Esophagus squamous epithelium (tissue), 4 donors: ENCODE measurements around the gene APP.

Experiments
- POLR2A ChIP-seq, 4 donors: fragments of 450-650 bp; IDR thresholded peaks; one replicate each; pipeline ENCODE4 v1.6.1; 2017; ENCODE audit warnings: antibody characterized with exemption in 4 of 4, mild to moderate bottlenecking in 4 of 4, moderate library complexity in 3 of 4
- TF ChIP-seq, protein P1 (sequence below), 6 experiments: fragments of 450-650 bp in 4 of 6; fragments of 200-600 bp in 2 of 6; sonication (generic) in 2 of 6; IDR thresholded peaks; one replicate each; pipeline ENCODE4 v1.5.1; 2016 to 2019; ENCODE audit warnings: antibody characterized with exemption in 6 of 6, mild to moderate bottlenecking in 4 of 6, moderate library complexity in 4 of 6

DNA sequence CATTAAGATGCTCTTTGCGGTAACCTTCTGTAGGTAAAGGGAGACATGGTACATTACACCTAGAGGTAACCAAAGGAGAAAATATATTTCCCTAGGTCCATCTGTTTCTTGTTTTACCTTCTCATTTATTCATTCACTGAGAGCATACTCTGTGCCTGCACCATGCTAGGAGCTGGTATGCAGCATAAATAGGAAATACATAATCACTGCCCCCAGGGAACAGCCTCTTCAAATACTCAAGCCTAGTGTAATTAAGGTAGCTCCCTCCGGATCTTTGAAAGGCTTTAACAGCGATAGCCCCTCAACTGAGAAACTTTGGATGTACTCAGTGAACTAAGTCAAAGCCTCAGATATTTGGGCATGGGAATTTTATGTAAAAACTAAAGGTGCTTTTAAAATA lies 312.2 kb downstream of the APP start:
- TF ChIP-seq, protein P1, sequence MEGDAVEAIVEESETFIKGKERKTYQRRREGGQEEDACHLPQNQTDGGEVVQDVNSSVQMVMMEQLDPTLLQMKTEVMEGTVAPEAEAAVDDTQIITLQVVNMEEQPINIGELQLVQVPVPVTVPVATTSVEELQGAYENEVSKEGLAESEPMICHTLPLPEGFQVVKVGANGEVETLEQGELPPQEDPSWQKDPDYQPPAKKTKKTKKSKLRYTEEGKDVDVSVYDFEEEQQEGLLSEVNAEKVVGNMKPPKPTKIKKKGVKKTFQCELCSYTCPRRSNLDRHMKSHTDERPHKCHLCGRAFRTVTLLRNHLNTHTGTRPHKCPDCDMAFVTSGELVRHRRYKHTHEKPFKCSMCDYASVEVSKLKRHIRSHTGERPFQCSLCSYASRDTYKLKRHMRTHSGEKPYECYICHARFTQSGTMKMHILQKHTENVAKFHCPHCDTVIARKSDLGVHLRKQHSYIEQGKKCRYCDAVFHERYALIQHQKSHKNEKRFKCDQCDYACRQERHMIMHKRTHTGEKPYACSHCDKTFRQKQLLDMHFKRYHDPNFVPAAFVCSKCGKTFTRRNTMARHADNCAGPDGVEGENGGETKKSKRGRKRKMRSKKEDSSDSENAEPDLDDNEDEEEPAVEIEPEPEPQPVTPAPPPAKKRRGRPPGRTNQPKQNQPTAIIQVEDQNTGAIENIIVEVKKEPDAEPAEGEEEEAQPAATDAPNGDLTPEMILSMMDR (IDR thresholded peaks at IDR 0.05): no peak
- TF ChIP-seq POLR2A (IDR thresholded peaks at IDR 0.05): no peak
